HG02610 (cell line): ENCODE measurements around the gene PIP.
"Not testable (repeated sequence)": the region's sequence is repeated elsewhere in the genome, so short reads cannot be mapped to it uniquely, and the experiment has no call there.

Experiments used
- ATAC-seq: cut with Tn5 transposase; IDR thresholded peaks from one replicate; pipeline ENCODE4 v1.9.1; 2021; ENCODE audit warnings: mild to moderate bottlenecking, moderate library complexity; ENCODE audit not compliant: unreplicated experiment

Gene PIP

DNA sequence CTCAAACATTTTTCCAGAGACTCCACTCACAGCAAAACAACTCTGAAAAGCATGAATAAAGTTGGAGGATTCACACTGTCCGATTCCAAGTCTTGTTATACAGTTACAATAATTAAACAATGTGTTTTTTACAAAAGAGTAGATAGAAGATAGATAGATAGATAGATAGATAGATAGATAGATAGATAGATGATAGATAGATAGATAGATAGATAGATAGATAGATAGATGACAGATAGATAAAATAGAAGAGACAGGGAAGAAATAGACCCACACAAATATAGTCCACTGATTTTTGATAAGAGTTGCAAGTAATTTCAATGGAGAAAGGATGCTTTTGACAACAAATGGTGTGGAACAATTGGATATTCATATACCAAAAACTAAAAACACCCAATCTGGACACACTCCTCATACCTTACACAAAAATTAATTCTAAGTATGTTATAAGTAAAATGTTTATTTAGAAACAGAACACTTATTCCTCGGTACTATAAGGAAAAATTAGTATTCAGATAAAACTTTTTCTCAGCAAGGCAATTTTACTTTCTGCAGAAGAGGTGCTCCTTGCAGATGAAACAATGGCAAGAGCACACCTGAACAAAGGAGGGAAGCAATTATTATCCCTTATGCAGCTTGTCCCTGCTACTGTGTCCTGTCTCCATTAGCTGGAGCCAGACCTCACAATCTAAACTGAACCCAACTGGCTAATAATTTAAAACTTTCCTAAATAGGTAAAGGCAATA is 45.7 kb downstream of the PIP start:
- no peak for ATAC-seq

- not testable (repeated sequence) for ATAC-seq
Observed at GRCh38 chr7:143180771-143181170, 48.9 kb downstream of the PIP start.

- ATAC-seq: no peak
Observed at GRCh38 chr7:143181349-143181748, 49.5 kb downstream of the PIP start.

- no peak for ATAC-seq
Observed at GRCh38 chr7:143183024-143183423, 51.1 kb downstream of the PIP start, which contains the start of gene TAS2R39. Gene TAS2R39 (plus strand): TSS chr7:143183419. CDS start chr7:143183419, 0 bp downstream.

DNA sequence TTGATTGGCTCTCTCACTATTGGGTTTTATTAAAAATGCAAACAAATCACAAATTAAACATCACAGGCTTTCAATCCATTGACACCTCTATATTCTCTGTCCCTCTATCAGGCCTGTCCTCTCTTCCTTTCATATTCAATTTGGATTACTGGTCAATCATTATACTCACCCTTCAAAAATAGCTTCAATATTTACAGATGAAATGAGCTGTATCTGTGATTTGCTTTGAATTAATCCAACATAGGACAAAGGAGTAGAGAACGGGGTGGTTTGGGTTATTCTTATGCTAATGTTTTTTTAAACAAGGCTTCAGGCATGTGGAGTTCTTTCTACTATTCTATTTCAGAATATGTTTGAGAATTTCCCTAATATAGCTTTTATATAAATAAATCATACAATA is 53.7 kb downstream of the PIP start:
- no peak for ATAC-seq

DNA sequence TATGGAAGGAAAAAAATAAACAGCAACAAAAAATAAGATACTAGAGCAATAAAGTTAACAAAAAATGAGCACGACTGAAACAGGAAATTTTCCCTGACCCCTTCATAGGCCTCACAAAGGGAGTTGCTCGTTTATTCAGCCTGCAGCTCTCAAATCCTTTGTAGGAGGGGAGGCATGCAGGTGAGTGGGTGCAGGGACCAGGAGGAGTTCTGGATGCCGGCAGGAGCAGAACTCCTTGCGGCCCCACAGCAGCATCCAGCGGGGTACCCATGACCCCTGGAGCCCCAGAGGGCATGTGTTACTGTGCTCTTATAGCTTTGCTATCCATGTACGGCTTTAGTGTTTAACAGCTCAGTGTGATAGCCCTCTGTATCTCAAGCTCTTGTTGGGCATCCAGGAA is 57.1 kb downstream of the PIP start:
- no peak for ATAC-seq
